Gastroesophageal sphincter (tissue), 3 donors: ENCODE measurements around the gene CRYBG1.

Source experiments
- EP300 ChIP-seq: sonication (generic); formaldehyde crosslinking; IDR thresholded peaks from one replicate; pipeline ENCODE4 v1.6.1; 2017; ENCODE audit warnings: antibody characterized with exemption, mild to moderate bottlenecking
- POLR2A ChIP-seq, 2 donors: fragments of 450-650 bp; IDR thresholded peaks; one replicate each; pipeline ENCODE4 v1.6.1; 2017; ENCODE audit warnings: antibody characterized with exemption in 2 of 2, mild to moderate bottlenecking in 2 of 2, moderate library complexity in 1 of 2
- TF ChIP-seq, protein P1 (sequence below), 4 experiments: fragments of 200-600 bp in 2 of 4; fragments of 450-650 bp in 2 of 4; sonication (generic) in 1 of 4; IDR thresholded peaks; one replicate each; pipeline ENCODE4 v1.5.1; 2017 to 2019; ENCODE audit warnings: antibody characterized with exemption in 4 of 4, mild to moderate bottlenecking in 2 of 4, moderate library complexity in 2 of 4

DNA sequence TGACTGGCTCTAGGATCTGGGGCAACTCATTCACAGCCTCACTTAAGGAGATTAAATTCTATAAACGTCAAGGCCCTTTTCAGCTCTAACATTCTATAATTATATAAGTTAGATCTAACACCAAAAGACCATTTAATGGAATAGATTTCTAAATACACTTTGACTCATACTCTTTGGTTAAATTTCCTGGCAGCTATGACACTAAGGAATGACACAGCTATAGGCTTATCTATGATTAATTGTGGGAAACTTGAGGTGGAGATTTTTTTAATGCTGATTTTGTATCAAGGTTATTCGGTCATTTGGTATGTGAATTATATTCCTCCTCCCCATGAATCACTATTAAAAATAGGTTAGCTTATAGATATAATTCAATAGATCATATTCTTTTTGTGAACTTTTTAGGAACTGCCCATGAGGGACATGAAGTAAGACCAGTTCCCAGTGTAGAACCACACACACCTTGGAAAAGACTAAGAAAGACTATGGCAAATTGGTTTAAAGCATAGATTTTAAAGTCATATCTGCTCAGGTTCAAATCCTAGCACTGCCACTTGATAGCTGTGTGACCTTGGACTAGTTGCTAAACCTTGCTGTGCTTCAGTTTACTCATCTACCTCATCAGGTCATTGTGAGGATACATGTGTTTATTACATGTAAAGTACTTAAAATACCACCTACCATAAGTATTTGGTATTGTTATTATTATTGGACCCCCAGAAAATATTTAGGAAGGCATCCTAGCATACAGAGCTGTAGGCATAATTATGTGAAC is 116.0 kb downstream of the CRYBG1 start:
- TF ChIP-seq, protein P1, sequence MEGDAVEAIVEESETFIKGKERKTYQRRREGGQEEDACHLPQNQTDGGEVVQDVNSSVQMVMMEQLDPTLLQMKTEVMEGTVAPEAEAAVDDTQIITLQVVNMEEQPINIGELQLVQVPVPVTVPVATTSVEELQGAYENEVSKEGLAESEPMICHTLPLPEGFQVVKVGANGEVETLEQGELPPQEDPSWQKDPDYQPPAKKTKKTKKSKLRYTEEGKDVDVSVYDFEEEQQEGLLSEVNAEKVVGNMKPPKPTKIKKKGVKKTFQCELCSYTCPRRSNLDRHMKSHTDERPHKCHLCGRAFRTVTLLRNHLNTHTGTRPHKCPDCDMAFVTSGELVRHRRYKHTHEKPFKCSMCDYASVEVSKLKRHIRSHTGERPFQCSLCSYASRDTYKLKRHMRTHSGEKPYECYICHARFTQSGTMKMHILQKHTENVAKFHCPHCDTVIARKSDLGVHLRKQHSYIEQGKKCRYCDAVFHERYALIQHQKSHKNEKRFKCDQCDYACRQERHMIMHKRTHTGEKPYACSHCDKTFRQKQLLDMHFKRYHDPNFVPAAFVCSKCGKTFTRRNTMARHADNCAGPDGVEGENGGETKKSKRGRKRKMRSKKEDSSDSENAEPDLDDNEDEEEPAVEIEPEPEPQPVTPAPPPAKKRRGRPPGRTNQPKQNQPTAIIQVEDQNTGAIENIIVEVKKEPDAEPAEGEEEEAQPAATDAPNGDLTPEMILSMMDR (IDR thresholded peaks at IDR 0.05) = no peak
- TF ChIP-seq POLR2A (IDR thresholded peaks at IDR 0.05) = no peak
- TF ChIP-seq EP300 = no peak
